ENCODE measurements around the gene LTBP1. TPM values are rescaled to one million over a fixed set of nuclear protein-coding genes. Genes with fewer than 3 reads are reported as not detected.

The LTBP1 gene
- total RNA-seq, 1 experiment from 2014 or later: 28.5 TPM

GRCh38 chr2:32942793-32943485, 3.8 kb upstream of the LTBP1 start:
- Histone ChIP-seq H2BK120ac (ENCODE audit: low read depth, low read length, poor library complexity, severe bottlenecking) (no peak overlapping the region), H3K9me3 (ENCODE audit: control insufficient read depth, low read depth, low read length) (no peaks in the 10 kb centered on the region), H3K9ac (ENCODE audit: extremely low read depth, insufficient read length, low read length) (no peak overlapping the region), H3K79me2 (ENCODE audit: insufficient read depth, low read length) (no peaks in the 10 kb centered on the region), H3K23ac (ENCODE audit: insufficient read length, low read depth, low read length) (no peak overlapping the region), H4K91ac (ENCODE audit: insufficient read length, low read depth, low read length) (no peak overlapping the region), H4K8ac (replicated peaks; ENCODE audit: insufficient read length, low read depth, low read length) (no peak overlapping the region), H2BK12ac (ENCODE audit: insufficient read length, low read depth, low read length) (no peak overlapping the region), H3K79me1 (ENCODE audit: insufficient read depth, low read depth, low read length, poor library complexity, severe bottlenecking) (no peaks in the 10 kb centered on the region), H2AFZ (ENCODE audit: low read length) (no peak overlapping the region), H4K20me1 (ENCODE audit: control insufficient read depth, insufficient read depth, insufficient read length) (no peaks in the 10 kb centered on the region), H2BK20ac (ENCODE audit: low read depth, low read length, poor library complexity, severe bottlenecking) (no peak overlapping the region), H3K27ac (ENCODE audit: insufficient read length, low read depth, low read length) (no peak overlapping the region), H3T11ph (ENCODE audit: low read length) (no peak overlapping the region), H2BK5ac (ENCODE audit: insufficient read length, low read length) (no peak overlapping the region), H3K4me1 (ENCODE audit: insufficient read depth, low read length) (no peaks in the 10 kb centered on the region), H3K4ac (ENCODE audit: low read depth, low read length) (no peak overlapping the region), H2BK15ac (ENCODE audit: low read depth, low read length) (no peak overlapping the region), H4K5ac (ENCODE audit: insufficient read length, low read depth, low read length) (no peak overlapping the region), H3K56ac (ENCODE audit: insufficient read length, low read depth, low read length) (no peak overlapping the region), H2AK5ac (ENCODE audit: insufficient read length, low read length) (no peak overlapping the region), H3K18ac (ENCODE audit: insufficient read length, low read depth, low read length) (no peak overlapping the region), H3K4me2 (ENCODE audit: insufficient read depth, insufficient read length, low read length) (no peak overlapping the region), H3K23me2 (ENCODE audit: insufficient read length, low read depth, low read length, poor library complexity, severe bottlenecking) (peaks cover 3% of the 10 kb centered on the region), H3K27me3 (ENCODE audit: insufficient read depth, low read length) (no peaks in the 10 kb centered on the region), H3K14ac (ENCODE audit: insufficient read depth, low read length) (no peak overlapping the region)
- Mint-ChIP-seq H3K4me3 (no peak overlapping the region), H3K9me3 (peaks cover 0 to 3% of the 10 kb centered on the region in 2 experiments; a peak in 2 of 5 replicates), H3K27ac (no peak overlapping the region; a peak in 1 of 7 replicates), H3K36me3 (ENCODE audit: insufficient read depth in 1 of 3, low read depth in 3 of 3) (peaks cover 0 to 5% (median 0%) of the 10 kb centered on the region in 3 experiments; a peak in 4 of 7 replicates), H3K4me1 (peaks cover 40 to 42% of the 10 kb centered on the region in 2 experiments), H3K27me3 (ENCODE audit: low read depth) (peaks cover 2% of the 10 kb centered on the region; the same call in 1 of the 2 replicates)
- TF ChIP-seq CTCF (conservative IDR thresholded peaks at IDR 0.05): no peak
- peak; percentile 1 for DNase-seq
- WGBS (ENCODE audit: extremely low coverage, insufficient read length, low lambda C conversion rate): no CpG with 5 or more reads among the region's 4 CpGs
